Measurements from ENCODE around the gene SRP9. TPM values are rescaled to one million over a fixed set of nuclear protein-coding genes. Genes with fewer than 3 reads are reported as not detected.
"Not testable (repeated sequence)": the region's sequence is repeated elsewhere in the genome, so short reads cannot be mapped to it uniquely, and the experiment has no call there.

The SRP9 gene
- total RNA-seq, 1 experiment from 2014 or later: 1,029 TPM

- DNase-seq (ENCODE audit: low spot score): peak; percentile 61
Observed at GRCh38 chr1:225774281-225775147, 3.1 kb upstream of the SRP9 start.

GRCh38 chr1:225776294-225776693 is 1.3 kb upstream of the SRP9 start:
- DNase-seq (ENCODE audit: low spot score): no peak

GRCh38 chr1:225777058-225777582 is 506 bp upstream of the SRP9 start:
- no peak for DNase-seq (ENCODE audit: low spot score)

GRCh38 chr1:225778337-225778669 is 677 bp downstream of the SRP9 start:
- no peak for DNase-seq (ENCODE audit: low spot score)

- not testable (repeated sequence) for DNase-seq (ENCODE audit: low spot score)
Observed at GRCh38 chr1:225779165-225779564, 1.5 kb downstream of the SRP9 start.

GRCh38 chr1:225780134-225780533 is 2.5 kb downstream of the SRP9 start:
- no peak for DNase-seq (ENCODE audit: low spot score)

- DNase-seq (ENCODE audit: low spot score): no peak
Observed at GRCh38 chr1:225780630-225781029, 3.0 kb downstream of the SRP9 start.

- not testable (repeated sequence) for DNase-seq (ENCODE audit: low spot score)
Observed at GRCh38 chr1:225789142-225789541, 11.5 kb downstream of the SRP9 start.

- DNase-seq (ENCODE audit: low spot score): no peak
Observed at GRCh38 chr1:225794954-225795353, 17.3 kb downstream of the SRP9 start.

GRCh38 chr1:225796097-225796496 is 18.5 kb downstream of the SRP9 start:
- not testable (repeated sequence) for DNase-seq (ENCODE audit: low spot score)

- not testable (repeated sequence) for DNase-seq (ENCODE audit: low spot score)
Observed at GRCh38 chr1:225801146-225801545, 23.5 kb downstream of the SRP9 start.

GRCh38 chr1:225806249-225806648 is 28.6 kb downstream of the SRP9 start:
- no peak for DNase-seq (ENCODE audit: low spot score)

GRCh38 chr1:225806736-225807135 is 29.1 kb downstream of the SRP9 start:
- DNase-seq (ENCODE audit: low spot score): not testable (repeated sequence)

- DNase-seq (ENCODE audit: low spot score): no peak
Observed at GRCh38 chr1:225808136-225808535, 30.5 kb downstream of the SRP9 start.

GRCh38 chr1:225809842-225810578 is 32.4 kb downstream of the SRP9 start, which contains the start of gene EPHX1:
EPHX1 (plus strand) TSS chr1:225810124; CDS start chr1:225828730, 18,606 bp downstream.
- DNase-seq (ENCODE audit: low spot score): peak; percentile 80

GRCh38 chr1:225810579-225811538 is 33.2 kb downstream of the SRP9 start:
- peak; percentile 41 for DNase-seq (ENCODE audit: low spot score)

GRCh38 chr1:225811622-225812487 is 34.2 kb downstream of the SRP9 start:
- no peak for DNase-seq (ENCODE audit: low spot score)

GRCh38 chr1:225812488-225813213 is 35.0 kb downstream of the SRP9 start:
- DNase-seq (ENCODE audit: low spot score): no peak

- no peak for DNase-seq (ENCODE audit: low spot score)
Observed at GRCh38 chr1:225813214-225813964, 35.8 kb downstream of the SRP9 start.

Measured in A172 (cell line).